ENCODE measurements around the gene RIC1.
"Not testable (repeated sequence)": the region's sequence is repeated elsewhere in the genome, so short reads cannot be mapped to it uniquely, and the experiment has no call there.

RIC1 gene

DNA sequence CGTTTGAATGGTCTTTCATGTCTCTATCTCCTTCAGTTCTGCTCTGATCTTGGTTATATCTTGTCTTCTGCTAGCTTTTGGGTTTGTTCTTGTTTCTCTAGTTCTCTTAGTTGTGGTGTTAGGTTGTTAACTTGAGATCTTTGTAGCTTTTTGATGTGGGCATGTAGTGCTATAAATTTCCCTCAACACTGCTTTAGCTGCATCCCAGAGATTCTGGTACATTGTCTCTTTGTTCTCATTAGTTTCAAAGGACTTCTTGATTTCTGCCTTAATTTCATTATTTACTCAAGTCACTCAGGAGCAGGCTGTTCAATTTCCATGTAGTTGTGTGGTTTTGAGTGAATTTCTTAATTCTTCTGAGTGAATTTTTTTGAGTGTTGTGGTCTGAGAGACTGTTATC, 33.9 kb downstream of the RIC1 start:
- H3K79me2 ChIP-seq (ENCODE audit: control insufficient read depth, insufficient read depth, low read length, poor library complexity); H2BK12ac ChIP-seq (ENCODE audit: low read length); H3K18ac ChIP-seq (ENCODE audit: low read length); H3K9ac ChIP-seq (ENCODE audit: low read length); H3K27me3 ChIP-seq (ENCODE audit: insufficient read depth, low read length); H4K91ac ChIP-seq (ENCODE audit: low read depth, low read length); H3K4ac ChIP-seq (ENCODE audit: low read depth, low read length); H3K4me1 ChIP-seq (ENCODE audit: control insufficient read depth in 1 of 2, insufficient read depth in 2 of 2, low read length in 2 of 2); H2AK5ac ChIP-seq (ENCODE audit: low read length); H4K8ac ChIP-seq (ENCODE audit: low read depth, low read length); H3K27ac ChIP-seq (ENCODE audit: low read depth, low read length); H2BK5ac ChIP-seq (ENCODE audit: low read depth, low read length, poor library complexity); H2AFZ ChIP-seq (ENCODE audit: insufficient read depth, low read length, poor library complexity); H3K23ac ChIP-seq (ENCODE audit: low read length); H3K14ac ChIP-seq (ENCODE audit: low read length); H3K4me2 ChIP-seq (ENCODE audit: low read length); H3K9me3 ChIP-seq (ENCODE audit: insufficient read depth, low read depth, low read length); H4K12ac ChIP-seq (ENCODE audit: low read depth, low read length); H3K79me1 ChIP-seq (ENCODE audit: low read length); H3K36me3 ChIP-seq (ENCODE audit: control insufficient read depth in 1 of 2, insufficient read depth in 2 of 2, low read length in 2 of 2); H2BK120ac ChIP-seq (ENCODE audit: insufficient read depth, low read length, poor library complexity); DNase-seq; H3K4me3 ChIP-seq (ENCODE audit: low read depth, low read length): not testable (repeated sequence)
- no CpG with 5 or more reads among the region's 1 CpG for WGBS (ENCODE audit: extremely low coverage, insufficient coverage, insufficient read length)

DNA sequence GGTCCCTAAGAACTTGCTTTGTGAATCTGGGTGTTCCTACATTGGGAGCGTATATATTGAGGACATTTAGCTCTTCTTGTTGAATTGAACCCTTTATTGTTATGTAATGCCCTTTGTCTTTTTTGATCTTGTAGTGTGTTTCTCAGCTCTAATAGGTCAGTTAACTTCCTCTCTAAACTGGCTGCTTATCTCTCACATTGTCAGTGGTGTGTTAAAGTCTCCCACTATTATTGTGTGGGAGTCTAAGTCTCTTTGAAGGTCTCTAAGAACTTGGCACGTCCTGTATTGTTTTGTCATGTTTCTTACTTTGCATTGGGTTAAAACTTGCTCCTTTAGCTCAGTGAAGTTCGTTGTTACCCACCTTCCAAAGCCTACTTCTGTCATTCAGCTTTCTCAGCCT, 36.2 kb downstream of the RIC1 start:
- H3K4me2 ChIP-seq (ENCODE audit: low read length), result no peak overlapping the region
- no peak overlapping the region for H2AFZ ChIP-seq (ENCODE audit: insufficient read depth, low read length, poor library complexity)
- H3K9ac ChIP-seq (ENCODE audit: low read length), result no peak overlapping the region
- no peak overlapping the region for H3K27ac ChIP-seq (ENCODE audit: low read depth, low read length)
- no peak overlapping the region for H3K4ac ChIP-seq (ENCODE audit: low read depth, low read length)
- no peak overlapping the region for H2BK5ac ChIP-seq (ENCODE audit: low read depth, low read length, poor library complexity)
- no peak for DNase-seq
- H4K91ac ChIP-seq (ENCODE audit: low read depth, low read length), result no peak overlapping the region
- no peak overlapping the region for H4K12ac ChIP-seq (ENCODE audit: low read depth, low read length)
- WGBS (ENCODE audit: extremely low coverage, insufficient coverage, insufficient read length), result no CpG with 5 or more reads among the region's 3 CpGs
- H3K36me3 ChIP-seq (ENCODE audit: control insufficient read depth in 1 of 2, insufficient read depth in 2 of 2, low read length in 2 of 2), result peaks cover 5% of the 10 kb centered on the region in 2 experiments
- no peak overlapping the region for H3K4me3 ChIP-seq (ENCODE audit: low read depth, low read length)
- H3K27me3 ChIP-seq (ENCODE audit: insufficient read depth, low read length), result no peaks in the 10 kb centered on the region
- no peaks in the 10 kb centered on the region for H3K4me1 ChIP-seq (ENCODE audit: control insufficient read depth in 1 of 2, insufficient read depth in 2 of 2, low read length in 2 of 2)
- no peak overlapping the region for H3K18ac ChIP-seq (ENCODE audit: low read length)
- no peak overlapping the region for H2BK120ac ChIP-seq (ENCODE audit: insufficient read depth, low read length, poor library complexity)
- H3K14ac ChIP-seq (ENCODE audit: low read length), result no peak overlapping the region
- peaks cover 5% of the 10 kb centered on the region for H3K79me2 ChIP-seq (ENCODE audit: control insufficient read depth, insufficient read depth, low read length, poor library complexity)
- H2AK5ac ChIP-seq (ENCODE audit: low read length), result no peak overlapping the region
- no peak overlapping the region for H2BK12ac ChIP-seq (ENCODE audit: low read length)
- no peak overlapping the region for H4K8ac ChIP-seq (ENCODE audit: low read depth, low read length)
- H3K23ac ChIP-seq (ENCODE audit: low read length), result no peak overlapping the region
- no peaks in the 10 kb centered on the region for H3K79me1 ChIP-seq (ENCODE audit: low read length)
- H3K9me3 ChIP-seq (ENCODE audit: insufficient read depth, low read depth, low read length), result no peaks in the 10 kb centered on the region

DNA sequence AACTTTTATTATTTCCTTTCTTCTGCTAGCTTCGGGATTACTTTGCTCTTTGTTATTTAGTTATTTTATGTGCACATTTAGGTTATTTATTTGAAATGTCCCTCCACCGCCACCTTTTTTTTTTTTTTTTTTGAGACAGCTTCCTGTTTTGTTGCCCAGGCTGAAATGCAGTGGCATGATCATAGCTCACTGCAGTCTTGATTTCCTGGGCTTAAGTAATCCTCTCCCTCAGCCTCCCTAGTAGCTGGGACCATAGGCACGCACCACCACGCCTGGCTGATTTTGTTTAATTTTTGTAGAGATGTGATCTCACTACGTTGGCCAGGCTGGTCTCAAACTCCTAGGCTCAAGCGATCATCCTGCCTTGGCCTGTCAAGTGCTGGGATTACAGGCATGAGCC, 38.5 kb downstream of the RIC1 start:
- no peak overlapping the region for H3K23ac ChIP-seq (ENCODE audit: low read length)
- no peak overlapping the region for H3K4me3 ChIP-seq (ENCODE audit: low read depth, low read length)
- H3K9ac ChIP-seq (ENCODE audit: low read length), result no peak overlapping the region
- H3K79me2 ChIP-seq (ENCODE audit: control insufficient read depth, insufficient read depth, low read length, poor library complexity), result peaks cover 5% of the 10 kb centered on the region
- H2BK5ac ChIP-seq (ENCODE audit: low read depth, low read length, poor library complexity), result no peak overlapping the region
- no peaks in the 10 kb centered on the region for H3K79me1 ChIP-seq (ENCODE audit: low read length)
- no peak overlapping the region for H2AFZ ChIP-seq (ENCODE audit: insufficient read depth, low read length, poor library complexity)
- H3K27me3 ChIP-seq (ENCODE audit: insufficient read depth, low read length), result no peaks in the 10 kb centered on the region
- H4K12ac ChIP-seq (ENCODE audit: low read depth, low read length), result no peak overlapping the region
- peak overlapping the region; percentile 48 for H3K4ac ChIP-seq (ENCODE audit: low read depth, low read length)
- H3K36me3 ChIP-seq (ENCODE audit: control insufficient read depth in 1 of 2, insufficient read depth in 2 of 2, low read length in 2 of 2), result peaks cover 5% of the 10 kb centered on the region in 2 experiments
- no peak overlapping the region for H3K18ac ChIP-seq (ENCODE audit: low read length)
- no peak overlapping the region for H3K14ac ChIP-seq (ENCODE audit: low read length)
- H2BK12ac ChIP-seq (ENCODE audit: low read length), result no peak overlapping the region
- H2BK120ac ChIP-seq (ENCODE audit: insufficient read depth, low read length, poor library complexity), result no peak overlapping the region
- no peak for DNase-seq
- H3K4me2 ChIP-seq (ENCODE audit: low read length), result no peak overlapping the region
- WGBS (ENCODE audit: extremely low coverage, insufficient coverage, insufficient read length), result no CpG with 5 or more reads among the region's 6 CpGs
- H4K8ac ChIP-seq (ENCODE audit: low read depth, low read length), result no peak overlapping the region
- no peak overlapping the region for H3K27ac ChIP-seq (ENCODE audit: low read depth, low read length)
- H2AK5ac ChIP-seq (ENCODE audit: low read length), result no peak overlapping the region
- H4K91ac ChIP-seq (ENCODE audit: low read depth, low read length), result no peak overlapping the region
- H3K9me3 ChIP-seq (ENCODE audit: insufficient read depth, low read depth, low read length), result peaks cover 2% of the 10 kb centered on the region
- H3K4me1 ChIP-seq (ENCODE audit: control insufficient read depth in 1 of 2, insufficient read depth in 2 of 2, low read length in 2 of 2), result peaks cover 2 to 3% of the 10 kb centered on the region in 2 experiments

DNA sequence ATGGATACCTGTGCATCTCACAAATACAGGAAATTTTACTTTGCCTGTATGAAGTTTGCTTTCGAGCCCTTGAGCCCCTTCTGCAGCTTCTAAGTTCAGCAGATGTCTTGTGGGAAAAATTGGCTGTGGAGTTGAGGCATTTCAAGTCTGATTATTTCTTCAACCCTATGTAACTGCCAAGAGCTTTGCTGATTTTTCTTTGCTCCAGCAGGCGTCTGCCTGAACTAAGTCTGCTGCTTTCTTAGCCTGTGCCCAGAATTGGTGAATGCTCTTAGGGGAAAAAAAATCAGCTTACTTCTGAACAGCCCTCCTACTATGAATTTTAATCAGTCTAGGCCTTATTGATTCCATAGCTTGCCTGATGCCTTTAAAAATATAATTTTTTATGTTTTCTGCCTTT, 41.2 kb downstream of the RIC1 start:
- Histone ChIP-seq H3K4me1 (ENCODE audit: control insufficient read depth in 1 of 2, insufficient read depth in 2 of 2, low read length in 2 of 2) (peaks cover 2 to 3% of the 10 kb centered on the region in 2 experiments), H3K27ac (ENCODE audit: low read depth, low read length) (no peak overlapping the region), H4K91ac (ENCODE audit: low read depth, low read length) (no peak overlapping the region), H3K79me2 (ENCODE audit: control insufficient read depth, insufficient read depth, low read length, poor library complexity) (peaks cover 5% of the 10 kb centered on the region), H2AK5ac (ENCODE audit: low read length) (no peak overlapping the region), H3K9me3 (ENCODE audit: insufficient read depth, low read depth, low read length) (peaks cover 2% of the 10 kb centered on the region), H4K8ac (ENCODE audit: low read depth, low read length) (no peak overlapping the region), H3K14ac (ENCODE audit: low read length) (no peak overlapping the region), H3K4ac (ENCODE audit: low read depth, low read length) (no peak overlapping the region), H3K4me2 (ENCODE audit: low read length) (no peak overlapping the region), H2BK12ac (ENCODE audit: low read length) (no peak overlapping the region), H4K12ac (ENCODE audit: low read depth, low read length) (no peak overlapping the region), H2AFZ (ENCODE audit: insufficient read depth, low read length, poor library complexity) (no peak overlapping the region), H3K27me3 (ENCODE audit: insufficient read depth, low read length) (no peaks in the 10 kb centered on the region), H3K4me3 (ENCODE audit: low read depth, low read length) (no peak overlapping the region), H3K18ac (ENCODE audit: low read length) (no peak overlapping the region), H3K23ac (ENCODE audit: low read length) (no peak overlapping the region), H3K36me3 (ENCODE audit: control insufficient read depth in 1 of 2, insufficient read depth in 2 of 2, low read length in 2 of 2) (peaks cover 5% of the 10 kb centered on the region in 2 experiments), H2BK120ac (ENCODE audit: insufficient read depth, low read length, poor library complexity) (no peak overlapping the region), H2BK5ac (ENCODE audit: low read depth, low read length, poor library complexity) (no peak overlapping the region), H3K79me1 (ENCODE audit: low read length) (no peaks in the 10 kb centered on the region), H3K9ac (ENCODE audit: low read length) (no peak overlapping the region)
- DNase-seq, result no peak
- WGBS (ENCODE audit: extremely low coverage, insufficient coverage, insufficient read length), result no CpG with 5 or more reads among the region's 2 CpGs
